ENCODE data around the gene EPHA1.
A peak's percentile ranks its signal among the peaks of the same experiment; 100 is the strongest.
"Not testable (repeated sequence)": the region's sequence is repeated elsewhere in the genome, so short reads cannot be mapped to it uniquely, and the experiment has no call there.

The EPHA1 gene

GRCh38 chr7:143396182-143396581 is 12.5 kb downstream of the EPHA1 start:
- H3K4me3 ChIP-seq (ENCODE audit: low read depth, low read length), result no peak overlapping the region
- TF ChIP-seq CTCF (IDR thresholded peaks at IDR 0.05; ENCODE audit: low read depth, low read length, missing control alignments), result no peak
- no peak for DNase-seq (ENCODE audit: low read depth)

GRCh38 chr7:143395187-143396149 is 13.2 kb downstream of the EPHA1 start:
- TF ChIP-seq CTCF (IDR thresholded peaks at IDR 0.05; ENCODE audit: low read depth, low read length, missing control alignments), result peak; percentile 8
- DNase-seq (ENCODE audit: low read depth), result no peak
- no peak overlapping the region for H3K4me3 ChIP-seq (ENCODE audit: low read depth, low read length)

GRCh38 chr7:143394777-143395176 is 13.9 kb downstream of the EPHA1 start:
- no peak for DNase-seq (ENCODE audit: low read depth)
- no peak overlapping the region for H3K4me3 ChIP-seq (ENCODE audit: low read depth, low read length)
- TF ChIP-seq CTCF (IDR thresholded peaks at IDR 0.05; ENCODE audit: low read depth, low read length, missing control alignments), result no peak

- TF ChIP-seq CTCF (IDR thresholded peaks at IDR 0.05; ENCODE audit: low read depth, low read length, missing control alignments), result no peak
- H3K4me3 ChIP-seq (ENCODE audit: low read depth, low read length), result no peak overlapping the region
- DNase-seq (ENCODE audit: low read depth), result no peak
Observed at GRCh38 chr7:143394068-143394467, 14.6 kb downstream of the EPHA1 start.

- DNase-seq (ENCODE audit: low read depth), result no peak
Observed at GRCh38 chr7:143393267-143394041, 15.2 kb downstream of the EPHA1 start.

GRCh38 chr7:143392875-143393266 is 15.8 kb downstream of the EPHA1 start:
- TF ChIP-seq CTCF (IDR thresholded peaks at IDR 0.05; ENCODE audit: low read depth, low read length, missing control alignments), result no peak
- DNase-seq (ENCODE audit: low read depth), result no peak
- H3K4me3 ChIP-seq (ENCODE audit: low read depth, low read length), result no peak overlapping the region

More at GRCh38 chr7:143393267-143394041, 15.2 kb downstream of the EPHA1 start:
- H3K4me3 ChIP-seq (ENCODE audit: low read depth, low read length), result no peak overlapping the region
- TF ChIP-seq CTCF (IDR thresholded peaks at IDR 0.05; ENCODE audit: low read depth, low read length, missing control alignments), result no peak

GRCh38 chr7:143392427-143392826 is 16.2 kb downstream of the EPHA1 start:
- DNase-seq (ENCODE audit: low read depth); H3K4me3 ChIP-seq (ENCODE audit: low read depth, low read length): not testable (repeated sequence)
